Activated T-helper 1 cell treated with anti-CD3 and anti-CD28 coated beads, Interleukin-12 subunit alpha, Interleukin-12 subunit beta, Interleukin-2, Interleukin-4 antibody, amounts not matched to agents 30 ng/mL and 10 ng/mL and 1 ng/mL, durations not matched to agents 14 hours and 24 hours and 36 hours (primary cell): ENCODE results near the gene AGO1. TPM values are rescaled to one million over a fixed set of nuclear protein-coding genes. Genes with fewer than 3 reads are reported as not detected.
"Not testable (repeated sequence)": the region's sequence is repeated elsewhere in the genome, so short reads cannot be mapped to it uniquely, and the experiment has no call there.

ENCODE experiments used
- DNase-seq: peaks from one replicate; pipeline ENCODE4 v3.0.0; 2021; ENCODE audit warnings: low spot score
- H3K27ac Mint-ChIP-seq: one replicate; pipeline ENCODE4 v1.8.0; 2021; ENCODE audit warnings: mild to moderate bottlenecking, mixed read lengths
- H3K27me3 Mint-ChIP-seq: one replicate; pipeline ENCODE4 v1.8.0; 2022; ENCODE audit warnings: mild to moderate bottlenecking, moderate library complexity, mixed read lengths; ENCODE audit not compliant: insufficient read depth
- H3K36me3 Mint-ChIP-seq: one replicate; pipeline ENCODE4 v1.8.0; 2021; ENCODE audit warnings: low read depth, mixed read lengths
- H3K4me1 Mint-ChIP-seq: one replicate; pipeline ENCODE4 v1.8.0; 2021; ENCODE audit warnings: low read depth, mixed read lengths
- H3K4me3 Mint-ChIP-seq: one replicate; pipeline ENCODE4 v1.8.0; 2021; ENCODE audit warnings: mild to moderate bottlenecking, moderate library complexity, mixed read lengths
- H3K9me3 Mint-ChIP-seq: one replicate; pipeline ENCODE4 v1.8.0; 2021; ENCODE audit warnings: mixed read lengths
- intact Hi-C: fragments of 100-400 bp; cut with micrococcal nuclease; formaldehyde crosslinking; loops from one replicate; pipeline ENCODE4 v1.15.1; 2024
- total RNA-seq: library from RNA; stranded (reverse); gene quantifications from 2 replicates; pipeline ENCODE4 v1.2.3, GENCODE V29; 2022

AGO1 gene
- total RNA-seq, 1 donor from 2014 or later, result 39.5 TPM

DNA sequence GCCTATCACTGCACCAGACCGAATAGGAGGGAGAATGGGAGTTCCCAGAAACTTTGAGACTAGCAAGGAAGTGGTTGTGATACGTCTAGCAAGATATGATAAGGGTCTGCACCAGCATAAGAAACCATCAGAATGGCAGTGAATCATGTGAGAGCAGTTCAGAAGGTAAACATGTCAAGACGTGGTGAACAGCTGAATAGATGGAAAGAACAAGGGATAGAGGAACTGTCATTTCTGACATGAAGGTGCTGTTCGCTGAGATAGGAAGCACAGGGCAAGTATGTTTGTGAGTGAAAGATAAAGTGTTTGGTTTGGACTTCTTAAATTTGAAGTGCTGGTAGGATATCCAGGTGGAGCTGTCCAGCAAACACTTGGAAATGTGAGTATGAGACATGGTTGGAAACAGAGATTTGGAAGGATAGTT lies 1.1 kb upstream of the AGO1 start:
- Mint-ChIP-seq H3K36me3 (no peaks in the 10 kb centered on the region), H3K9me3 (no peaks in the 10 kb centered on the region), H3K27ac (no peak overlapping the region), H3K27me3 (peaks cover 6% of the 10 kb centered on the region), H3K4me3 (peak overlapping the region; percentile 61), H3K4me1 (peaks cover 39% of the 10 kb centered on the region)
- no peak for DNase-seq
- intact Hi-C loops, result loop anchor here (5.0 kb wide), 3 partner anchors 265 to 1715 kb away; partner anchors contain the start of genes GNL2 and TRAPPC3

DNA sequence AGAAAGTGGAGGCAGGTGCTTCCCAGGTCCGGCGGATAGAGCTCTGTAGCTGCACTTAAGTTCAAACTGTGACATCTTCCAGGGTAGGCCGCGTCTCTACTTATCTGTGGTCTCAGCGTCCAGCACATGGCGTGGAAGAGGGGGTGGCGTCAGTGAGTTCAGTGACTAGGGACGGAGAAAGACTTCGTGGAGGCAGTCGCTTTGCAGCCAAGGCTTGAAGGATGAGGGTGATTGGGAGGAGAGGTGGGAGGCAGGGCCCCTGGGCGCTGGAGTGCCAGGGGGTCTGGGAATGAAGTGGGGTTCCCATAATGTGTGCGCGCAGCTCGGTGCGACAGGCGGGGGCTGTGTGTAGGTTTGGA lies 444 bp upstream of the AGO1 start:
- Mint-ChIP-seq H3K27ac (no peak overlapping the region), H3K4me3 (peak overlapping the region; percentile 61), H3K27me3 (peaks cover 6% of the 10 kb centered on the region), H3K36me3 (no peaks in the 10 kb centered on the region), H3K4me1 (peaks cover 46% of the 10 kb centered on the region), H3K9me3 (no peaks in the 10 kb centered on the region)
- no peak for DNase-seq
- intact Hi-C loops, result loop anchor here (5.0 kb wide), 3 partner anchors 265 to 1715 kb away; partner anchors contain the start of genes GNL2 and TRAPPC3

DNA sequence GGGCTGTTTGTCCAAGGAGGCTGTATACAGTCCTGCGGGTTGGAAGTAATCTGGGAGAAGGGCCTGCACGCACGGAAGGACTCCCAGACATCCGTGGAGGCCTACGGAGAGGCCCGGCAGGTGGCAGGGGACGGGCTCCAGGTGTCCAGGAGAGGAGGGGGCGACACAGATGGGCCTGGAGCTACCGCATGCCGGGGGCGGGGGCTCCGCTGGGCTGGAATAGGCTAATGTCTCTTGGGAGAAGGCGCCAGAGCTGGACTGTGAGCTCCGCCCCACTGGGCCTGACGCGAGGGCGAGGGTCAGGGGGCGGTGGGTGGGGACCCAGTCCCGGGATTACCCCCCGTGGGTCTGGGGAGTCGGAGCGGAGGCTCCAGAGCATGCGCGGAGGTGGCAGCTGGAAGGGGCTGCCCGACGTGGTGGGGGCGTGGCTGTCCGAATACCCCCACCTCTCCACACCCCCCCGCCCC lies 659 bp downstream of the AGO1 start:
- H3K4me1 Mint-ChIP-seq, result peaks cover 48% of the 10 kb centered on the region
- DNase-seq, result peak; percentile 26
- peak overlapping the region; percentile 95 for H3K4me3 Mint-ChIP-seq
- no peaks in the 10 kb centered on the region for H3K9me3 Mint-ChIP-seq
- peaks cover 6% of the 10 kb centered on the region for H3K27me3 Mint-ChIP-seq
- intact Hi-C loops, result loop anchor here (1.0 to 5.0 kb wide), 7 partner anchors 48 to 1714 kb away; partner anchors contain the start of genes AGO3, GNL2, THRAP3 and TRAPPC3
- H3K27ac Mint-ChIP-seq, result peak overlapping the region; percentile 64
- peaks cover 4% of the 10 kb centered on the region for H3K36me3 Mint-ChIP-seq

DNA sequence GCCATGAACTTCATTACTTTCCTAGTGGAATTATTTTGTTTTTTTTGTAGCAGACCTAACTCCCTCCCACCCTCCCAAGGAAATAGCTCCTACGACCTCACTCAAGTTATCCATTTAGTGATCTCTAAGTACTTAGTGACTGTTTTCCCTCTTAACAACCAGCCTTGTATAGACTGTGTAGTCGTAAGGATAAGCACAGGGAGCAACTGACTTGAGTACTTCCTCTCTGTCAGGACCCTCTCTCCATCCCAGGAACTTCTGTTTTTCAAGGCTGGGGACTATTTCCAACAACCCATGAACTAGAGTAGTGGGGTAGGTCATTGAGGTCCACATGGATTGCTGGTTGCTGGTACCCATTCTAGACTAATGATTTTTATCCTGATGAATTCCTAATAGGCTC lies 1.9 kb downstream of the AGO1 start:
- Mint-ChIP-seq H3K4me3 (peak overlapping the region; percentile 56), H3K27ac (no peak overlapping the region), H3K36me3 (peaks cover 7% of the 10 kb centered on the region), H3K4me1 (peaks cover 48% of the 10 kb centered on the region), H3K27me3 (peaks cover 3% of the 10 kb centered on the region), H3K9me3 (no peaks in the 10 kb centered on the region)
- intact Hi-C loops, result loop anchor here (5.0 kb wide), 3 partner anchors 262 to 1712 kb away; partner anchors contain the start of genes GNL2 and TRAPPC3
- no peak for DNase-seq

DNA sequence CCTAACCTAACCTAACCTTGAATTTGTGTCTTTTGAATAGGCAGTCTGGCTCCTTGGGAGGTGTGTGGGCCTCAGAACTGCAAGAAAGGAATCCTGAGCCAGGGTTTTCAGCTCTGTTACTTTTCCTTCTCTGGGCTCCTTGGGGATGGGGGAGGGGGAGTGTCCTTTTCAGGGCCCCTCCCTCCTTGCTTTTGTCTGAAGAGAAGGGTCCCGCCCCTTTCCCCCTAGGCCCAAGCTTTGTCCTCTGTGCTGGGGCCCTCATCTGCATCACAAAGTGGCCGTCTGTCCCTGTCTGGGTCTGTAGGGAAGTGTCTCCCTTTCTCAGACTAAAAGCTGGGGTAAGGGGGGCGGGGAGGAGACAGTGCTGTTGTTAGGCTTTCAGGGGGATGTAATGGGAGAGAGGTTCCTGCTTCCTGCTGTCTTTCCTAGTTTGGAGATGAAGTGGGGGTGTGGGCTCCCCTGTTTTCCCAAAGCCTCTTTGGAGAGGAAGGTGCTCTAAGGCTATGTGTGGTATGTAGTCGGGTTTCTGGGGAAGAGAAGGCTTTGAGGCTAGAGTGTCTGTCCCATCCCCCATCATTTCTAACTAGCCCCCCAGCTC lies 3.1 kb downstream of the AGO1 start:
- peaks cover 48% of the 10 kb centered on the region for H3K4me1 Mint-ChIP-seq
- DNase-seq, result no peak

DNA sequence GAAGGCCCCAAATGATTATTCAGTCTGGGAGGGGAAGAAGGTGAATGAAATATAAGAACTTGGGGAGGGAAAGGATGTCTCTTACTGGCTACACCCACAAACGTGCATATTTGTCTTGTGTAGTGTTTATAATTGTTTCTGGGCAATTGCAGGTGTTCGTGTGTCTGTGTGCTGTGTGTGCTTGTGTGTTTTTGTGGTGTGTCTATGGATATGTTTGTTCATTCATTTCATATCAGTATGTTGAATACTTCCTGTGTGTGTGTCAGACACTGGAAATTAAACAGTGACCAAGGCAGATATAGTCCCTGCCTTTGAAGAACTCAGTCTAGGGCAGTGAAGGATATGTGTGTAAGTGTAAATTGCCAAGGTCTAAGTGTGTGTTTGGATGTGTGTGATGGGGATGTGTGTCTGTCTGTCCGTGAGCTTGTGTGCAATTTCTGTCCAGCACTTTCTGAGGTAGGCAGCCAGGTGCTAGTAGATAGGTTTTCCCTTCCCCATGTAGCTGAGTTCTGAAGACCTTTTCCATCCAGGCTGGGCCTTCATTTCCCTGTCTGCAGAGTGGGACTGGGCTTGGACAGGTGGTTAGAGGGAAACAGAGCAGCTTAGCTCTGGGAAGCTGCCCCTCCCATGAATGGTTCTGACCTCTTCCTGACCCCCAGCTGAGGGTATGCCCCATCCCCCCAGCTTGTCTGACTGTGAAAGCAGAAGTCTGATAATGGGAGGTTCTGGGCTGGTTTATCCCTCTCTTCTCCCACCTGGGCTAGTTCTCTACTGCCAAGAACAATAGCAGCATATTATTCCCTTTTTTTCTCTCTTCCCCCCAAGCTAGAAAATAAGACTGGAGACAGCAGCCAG lies 3.8 kb downstream of the AGO1 start:
- intact Hi-C loops, result no loop called here
- Mint-ChIP-seq H3K9me3 (no peaks in the 10 kb centered on the region), H3K36me3 (peaks cover 13% of the 10 kb centered on the region), H3K27me3 (peaks cover under 1% of the 10 kb centered on the region), H3K4me1 (peaks cover 46% of the 10 kb centered on the region), H3K4me3 (no peak overlapping the region), H3K27ac (peak overlapping the region; percentile 30)
- no peak for DNase-seq

More for the DNA sequence above, 3.1 kb downstream of the AGO1 start:
- no peak overlapping the region for H3K27ac Mint-ChIP-seq
- H3K9me3 Mint-ChIP-seq, result no peaks in the 10 kb centered on the region
- no peak overlapping the region for H3K4me3 Mint-ChIP-seq
- intact Hi-C loops, result no loop called here
- peaks cover 3% of the 10 kb centered on the region for H3K27me3 Mint-ChIP-seq
- peaks cover 11% of the 10 kb centered on the region for H3K36me3 Mint-ChIP-seq

DNA sequence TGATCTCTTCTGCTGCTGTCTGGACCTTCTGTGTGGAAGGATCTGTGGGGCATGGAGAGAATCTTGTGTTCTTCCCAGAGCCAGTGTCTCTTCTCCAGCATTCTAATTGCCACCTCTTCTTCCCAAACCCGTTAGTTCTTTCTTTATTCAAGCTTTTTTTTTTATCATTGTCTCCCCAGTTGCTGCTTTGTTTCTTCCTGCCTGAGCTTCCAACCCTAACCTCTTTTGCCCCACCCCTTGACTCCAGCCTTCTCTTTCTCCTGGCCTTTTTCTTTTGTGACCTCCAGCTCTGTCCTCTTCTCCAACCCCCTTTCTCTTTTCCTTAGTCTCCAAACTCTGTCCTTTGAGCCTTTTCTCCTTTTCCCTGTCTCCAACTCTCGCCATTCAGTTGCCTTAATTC lies 4.5 kb downstream of the AGO1 start:
- no peak for DNase-seq
- Mint-ChIP-seq H3K27me3 (no peaks in the 10 kb centered on the region), H3K27ac (no peak overlapping the region), H3K36me3 (peaks cover 13% of the 10 kb centered on the region), H3K4me1 (peaks cover 39% of the 10 kb centered on the region), H3K4me3 (no peak overlapping the region), H3K9me3 (no peaks in the 10 kb centered on the region)
- intact Hi-C loops, result no loop called here

DNA sequence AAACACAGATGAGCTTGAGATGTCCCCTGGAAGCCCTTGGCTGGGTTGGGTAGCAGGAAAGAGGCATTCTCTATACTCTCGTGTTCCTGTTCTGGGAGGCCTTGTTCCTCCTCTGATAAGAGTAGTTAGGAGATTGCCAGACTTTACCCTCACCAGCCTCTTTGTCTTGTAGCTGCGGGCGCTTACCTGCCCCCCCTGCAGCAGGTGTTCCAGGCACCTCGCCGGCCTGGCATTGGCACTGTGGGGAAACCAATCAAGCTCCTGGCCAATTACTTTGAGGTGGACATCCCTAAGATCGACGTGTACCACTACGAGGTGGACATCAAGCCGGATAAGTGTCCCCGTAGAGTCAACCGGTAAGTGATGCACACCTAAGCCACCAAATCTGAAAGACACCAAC lies 5.2 kb downstream of the AGO1 start:
- H3K27ac Mint-ChIP-seq, result no peak overlapping the region
- H3K4me3 Mint-ChIP-seq, result no peak overlapping the region
- intact Hi-C loops, result no loop called here
- no peaks in the 10 kb centered on the region for H3K27me3 Mint-ChIP-seq
- DNase-seq, result no peak
- H3K4me1 Mint-ChIP-seq, result peaks cover 35% of the 10 kb centered on the region
- peaks cover 13% of the 10 kb centered on the region for H3K36me3 Mint-ChIP-seq
- no peaks in the 10 kb centered on the region for H3K9me3 Mint-ChIP-seq

DNA sequence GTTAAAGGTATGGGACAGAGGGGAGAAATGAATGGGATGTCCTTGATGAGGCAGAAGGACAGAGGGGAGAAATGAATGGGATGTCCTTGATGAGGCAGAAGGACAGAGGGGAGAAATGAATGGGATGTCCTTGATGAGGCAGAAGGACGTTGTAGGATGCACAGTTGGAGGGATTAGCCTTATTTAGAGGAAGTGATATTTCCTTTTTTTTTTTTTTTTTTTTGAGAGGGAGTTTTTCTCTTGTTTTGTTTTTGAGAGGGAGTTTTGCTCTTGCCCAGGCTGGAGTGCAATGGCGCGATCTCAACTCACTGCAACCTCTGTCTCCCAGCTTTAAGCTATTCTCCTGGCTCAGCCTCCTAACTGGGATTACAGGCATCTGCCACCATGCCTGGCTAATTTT lies 6.0 kb downstream of the AGO1 start:
- H3K9me3 Mint-ChIP-seq, H3K27ac Mint-ChIP-seq, H3K4me3 Mint-ChIP-seq, H3K27me3 Mint-ChIP-seq, DNase-seq, intact Hi-C loops: not testable (repeated sequence)
- peaks cover 35% of the 10 kb centered on the region for H3K4me1 Mint-ChIP-seq
- H3K36me3 Mint-ChIP-seq, result peaks cover 15% of the 10 kb centered on the region

DNA sequence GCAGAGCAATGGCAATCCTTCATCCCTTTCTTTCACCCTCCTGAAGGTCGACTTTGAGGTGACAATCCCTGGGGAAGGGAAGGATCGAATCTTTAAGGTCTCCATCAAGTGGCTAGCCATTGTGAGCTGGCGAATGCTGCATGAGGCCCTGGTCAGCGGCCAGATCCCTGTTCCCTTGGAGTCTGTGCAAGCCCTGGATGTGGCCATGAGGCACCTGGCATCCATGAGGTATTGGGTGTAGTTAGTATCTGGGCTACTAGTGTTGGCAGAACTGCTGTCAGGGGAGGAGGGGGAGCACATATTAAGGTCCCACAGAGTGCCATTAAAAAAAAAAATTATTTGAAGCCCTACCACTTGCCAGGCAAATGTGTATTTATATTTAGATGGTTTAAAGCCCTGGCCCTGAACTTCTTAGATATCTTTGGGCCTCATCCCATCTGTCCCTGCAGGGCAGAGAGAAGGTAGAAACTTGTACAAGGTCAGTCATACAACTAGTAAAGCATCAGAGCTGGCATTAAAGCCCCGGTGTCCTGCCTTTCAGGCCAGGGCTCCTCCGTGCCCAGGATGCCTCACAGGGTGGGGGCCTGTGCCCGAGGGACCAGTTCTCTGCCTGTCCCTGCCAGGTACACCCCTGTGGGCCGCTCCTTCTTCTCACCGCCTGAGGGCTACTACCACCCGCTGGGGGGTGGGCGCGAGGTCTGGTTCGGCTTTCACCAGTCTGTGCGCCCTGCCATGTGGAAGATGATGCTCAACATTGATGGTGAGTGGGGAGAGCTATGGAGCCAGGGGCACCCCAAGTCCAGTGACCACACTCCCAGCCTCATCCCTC lies 10.3 kb downstream of the AGO1 start:
- no peak for DNase-seq
- intact Hi-C loops, result no loop called here
- no peaks in the 10 kb centered on the region for H3K9me3 Mint-ChIP-seq
- no peak overlapping the region for H3K4me3 Mint-ChIP-seq
- H3K36me3 Mint-ChIP-seq, result peaks cover 27% of the 10 kb centered on the region
- H3K27me3 Mint-ChIP-seq, result no peaks in the 10 kb centered on the region
- H3K4me1 Mint-ChIP-seq, result no peaks in the 10 kb centered on the region
- H3K27ac Mint-ChIP-seq, result no peak overlapping the region

DNA sequence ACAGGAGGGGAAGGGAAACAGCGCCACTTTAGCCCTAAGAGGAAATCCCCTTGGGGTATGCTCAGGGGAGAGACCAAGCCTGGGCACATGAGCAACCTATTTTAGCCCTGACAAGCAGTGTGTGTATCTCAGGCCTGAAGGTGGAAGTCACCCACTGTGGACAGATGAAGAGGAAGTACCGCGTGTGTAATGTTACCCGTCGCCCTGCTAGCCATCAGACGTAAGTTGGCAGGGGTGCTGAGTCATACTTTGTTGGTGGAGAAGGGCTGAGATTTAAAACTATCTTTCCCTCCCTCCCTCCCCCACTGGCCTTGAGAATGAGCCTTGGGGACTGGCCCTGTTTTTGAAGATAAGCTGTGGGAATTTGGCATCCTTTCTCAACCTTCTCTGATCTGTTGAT lies 11.2 kb downstream of the AGO1 start:
- no peaks in the 10 kb centered on the region for H3K27me3 Mint-ChIP-seq
- peaks cover 26% of the 10 kb centered on the region for H3K36me3 Mint-ChIP-seq
- intact Hi-C loops, result no loop called here
- H3K9me3 Mint-ChIP-seq, result no peaks in the 10 kb centered on the region
- no peak overlapping the region for H3K27ac Mint-ChIP-seq
- no peak for DNase-seq
- no peaks in the 10 kb centered on the region for H3K4me1 Mint-ChIP-seq
- no peak overlapping the region for H3K4me3 Mint-ChIP-seq

DNA sequence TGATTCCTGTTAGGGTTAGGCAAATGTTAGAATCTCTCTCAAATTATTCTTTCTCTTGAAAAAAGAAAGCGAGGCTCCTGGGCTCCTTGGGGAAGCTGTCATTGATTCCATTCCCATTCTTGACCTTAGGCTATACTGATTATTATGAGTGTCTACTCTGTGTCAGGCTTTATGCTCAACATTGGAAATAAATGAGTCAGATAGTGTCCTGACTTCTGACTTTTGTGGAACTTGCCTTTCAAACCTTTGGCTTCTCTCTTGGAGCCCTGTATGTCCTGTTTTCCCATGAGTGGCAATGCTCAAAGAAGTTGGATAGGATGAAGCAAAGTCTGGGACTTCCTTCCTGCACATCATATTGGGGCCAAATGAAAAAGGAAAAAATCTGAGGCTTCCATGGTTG lies 11.6 kb downstream of the AGO1 start:
- no peak overlapping the region for H3K4me3 Mint-ChIP-seq
- peaks cover 26% of the 10 kb centered on the region for H3K36me3 Mint-ChIP-seq
- intact Hi-C loops, result no loop called here
- H3K9me3 Mint-ChIP-seq, result no peaks in the 10 kb centered on the region
- DNase-seq, result no peak
- no peaks in the 10 kb centered on the region for H3K4me1 Mint-ChIP-seq
- no peak overlapping the region for H3K27ac Mint-ChIP-seq
- H3K27me3 Mint-ChIP-seq, result no peaks in the 10 kb centered on the region
